Adrenal gland (tissue), 12 donors: ENCODE data around the gene FKBP2. TPM values are rescaled to one million over a fixed set of nuclear protein-coding genes. Genes with fewer than 3 reads are reported as not detected.

ENCODE experiments used
- DNase-seq, 7 donors: peaks; one replicate each; pipeline ENCODE4 v3.0.0-alpha.2; 2019 to 2020
- H3K27ac ChIP-seq, 5 donors: fragments of 200-600 bp; sonication (generic) in 4 of 5; 1 replicate in 3 of 5; 2 replicates in 2 of 5; pipeline versions ENCODE4 v1.5.1 to v1.8.0; 2016 to 2020; ENCODE audit warnings: mild to moderate bottlenecking in 1 of 5
- H3K27me3 ChIP-seq: fragments of 200-600 bp; 2 replicates; pipeline ENCODE4 v1.8.0; 2021
- H3K36me3 ChIP-seq, 2 donors: fragments of 200-600 bp; replicated peaks in 1 of 2; 1 replicate in 1 of 2; 2 replicates in 1 of 2; pipeline versions ENCODE4 v1.5.1 to v1.8.0; 2018 to 2022
- H3K4me1 ChIP-seq, 2 donors: fragments of 200-600 bp; replicated peaks in 1 of 2; 1 replicate in 1 of 2; 2 replicates in 1 of 2; pipeline versions ENCODE4 v1.5.1 to v1.8.0; 2018 to 2021
- H3K4me3 ChIP-seq, 4 donors: fragments of 200-600 bp; sonication (generic) in 3 of 4; one replicate each; pipeline ENCODE4 v1.5.1; 2016 to 2018
- H3K9me3 ChIP-seq, 3 donors: fragments of 200-600 bp; sonication (generic) in 1 of 3; replicated peaks in 1 of 3; 1 replicate in 2 of 3; 2 replicates in 1 of 3; pipeline versions ENCODE4 v1.5.1 to v1.8.0; 2016 to 2021
- CTCF ChIP-seq, 6 experiments: fragments of 450-650 bp in 4 of 6; fragments of 200-600 bp in 2 of 6; sonication (generic) in 1 of 6; IDR thresholded peaks; 1 replicate in 5 of 6; 2 replicates in 1 of 6; pipeline versions ENCODE4 v1.5.1 to v1.8.0; 2016 to 2021; ENCODE audit warnings: antibody characterized with exemption in 6 of 6, mild to moderate bottlenecking in 2 of 6, moderate library complexity in 1 of 6
- POLR2A ChIP-seq, 2 donors: fragments of 450-650 bp; IDR thresholded peaks; one replicate each; pipeline ENCODE4 v1.6.1; 2017; ENCODE audit warnings: antibody characterized with exemption in 2 of 2, mild to moderate bottlenecking in 2 of 2, moderate library complexity in 1 of 2
- WGBS, 4 donors: extraction: QIAGEN DNeasy Blood & Tissue Kit in 2 of 4; methylation state at CpG; one replicate each; pipeline versions ENCODE4 v1.1.5 to v1.1.7; 2013 to 2017; 5-methylcytosine and 5-hydroxymethylcytosine counted together
- intact Hi-C, 2 donors: fragments of 100-400 bp; cut with DNase I; formaldehyde crosslinking; loops; one replicate each; pipeline versions ENCODE4 v1.14.1 to v1.15.0; 2022 to 2023
- polyA plus RNA-seq, 3 donors: library from polyadenylated mRNA; stranded (reverse); fragments of 200-250 nt in 2 of 3; fragments of 350-450 nt in 1 of 3; fragmentation: Illumina TruSeq in 1 of 3; extraction: RNeasy Lipid Tissue Mini Kit (QIAGEN cat#74804) in 1 of 3; gene quantifications; one replicate each; pipeline ENCODE4 v1.2.3, GENCODE V29; 2013 to 2014
- total RNA-seq, 9 donors: library from RNA; depleted of rRNA in 4 of 9; stranded (reverse); fragments of >200 nt in 4 of 9; fragments of 120-200 nt in 1 of 9; fragmentation: NEBNext Ultra II Directional in 1 of 9; extraction: Animal tissue kit (Norgen Biotek cat#: 25700) in 1 of 9; gene quantifications; one replicate each; pipeline versions ENCODE4 v1.1.0 to v1.2.4, GENCODE V29; 2013 to 2023
- donor health status: healthy with polysubstance abuse.
- donor health status: Bipolar disorder and iron deficiency.
- donor health status: DM: yes; HTN: yes; CAD: no.
- donor health status: DM: no; HTN: no; CAD: no.
- donor health status: DM: no; HTN: no; CAD: no.
- donor health status: DM: yes; HTN: yes; CAD: no.

FKBP2 gene
- total and polyA plus RNA-seq, 12 donors, result 76.1 to 812 (median 106) TPM

GRCh38 chr11:64230985-64231365 lies 9.9 kb upstream of the FKBP2 start:
- TF ChIP-seq POLR2A (IDR thresholded peaks at IDR 0.05), result no peak
- TF ChIP-seq CTCF (IDR thresholded peaks at IDR 0.05), result no peak
- Histone ChIP-seq H3K9me3 (no peaks in the 10 kb centered on the region), H3K4me1 (peaks cover 16 to 52% of the 10 kb centered on the region in 2 donors), H3K27ac (peak overlapping the region; percentile 19 to 96 (median 91)), H3K4me3 (peak overlapping the region in 3 of 4 donors; percentile 7 to 81 (median 70)), H3K36me3 (no peaks in the 10 kb centered on the region), H3K27me3 (no peaks in the 10 kb centered on the region)
- intact Hi-C loops, result no loop called here
- WGBS, 4 donors, result 5 to 14% (median 6%) methylated on average over 5 to 8 of the region's 8 CpGs
- peak in 1 of 7 donors; percentile 18 for DNase-seq

- H3K4me1 ChIP-seq, result peaks cover 15 to 49% of the 10 kb centered on the region in 2 donors
- H3K4me3 ChIP-seq, result no peak overlapping the region
- intact Hi-C loops, result no loop called here
- no peak for DNase-seq
- TF ChIP-seq CTCF (IDR thresholded peaks at IDR 0.05) (no peak), POLR2A (IDR thresholded peaks at IDR 0.05) (no peak)
- peak overlapping the region in 1 of 5 donors; percentile 94 for H3K27ac ChIP-seq
- H3K9me3 ChIP-seq, result no peaks in the 10 kb centered on the region
- no peaks in the 10 kb centered on the region for H3K36me3 ChIP-seq
- no peaks in the 10 kb centered on the region for H3K27me3 ChIP-seq
- WGBS, 4 donors, result 86 to 88% (median 87%) methylated on average over 7 of the region's 7 CpGs
Observed at GRCh38 chr11:64231546-64231945, 9.3 kb upstream of the FKBP2 start.

DNA sequence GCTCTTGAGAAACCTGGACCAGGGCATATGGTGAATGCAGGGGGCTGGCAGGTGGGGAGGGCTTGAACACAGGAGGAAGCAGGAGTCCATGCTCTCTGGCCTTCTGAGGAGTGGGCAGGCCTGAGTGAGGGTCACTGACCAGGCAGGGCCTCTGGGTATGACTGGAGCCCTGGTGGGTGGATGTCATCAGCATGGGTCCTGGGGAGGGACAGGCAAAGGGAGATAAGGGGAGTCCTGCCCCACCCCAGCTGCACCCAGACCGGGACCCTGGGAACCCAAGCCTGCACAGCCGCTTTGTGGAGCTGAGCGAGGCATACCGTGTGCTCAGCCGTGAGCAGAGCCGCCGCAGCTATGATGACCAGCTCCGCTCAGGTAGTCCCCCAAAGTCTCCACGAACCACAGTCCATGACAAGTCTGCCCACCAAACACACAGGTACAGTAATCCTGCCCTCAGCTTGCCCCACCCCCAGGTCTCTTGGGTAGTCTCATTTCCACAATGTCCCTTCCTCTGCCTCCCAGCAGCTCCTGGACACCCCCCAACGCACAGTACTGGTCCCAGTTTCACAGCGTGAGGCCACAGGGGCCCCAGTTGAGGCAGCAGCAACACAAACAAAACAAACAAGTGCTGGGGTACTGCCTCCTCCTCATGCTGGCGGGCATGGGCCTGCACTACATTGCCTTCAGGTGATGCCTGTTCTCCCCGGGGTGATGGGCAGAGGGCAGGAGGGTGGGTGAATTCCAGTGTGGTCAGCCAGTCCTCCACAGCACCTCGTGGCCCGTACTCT lies 8.5 kb upstream of the FKBP2 start:
- DNase-seq, result peak in 4 of 7 donors; percentile 20 to 31 (median 25)
- no peaks in the 10 kb centered on the region for H3K27me3 ChIP-seq
- peak overlapping the region in 1 of 5 donors; percentile 21 for H3K27ac ChIP-seq
- intact Hi-C loops, result no loop called here
- TF ChIP-seq CTCF (IDR thresholded peaks at IDR 0.05), result no peak
- no peak for TF ChIP-seq POLR2A (IDR thresholded peaks at IDR 0.05)
- H3K36me3 ChIP-seq, result peaks cover 0 to 4% of the 10 kb centered on the region in 2 donors
- H3K4me3 ChIP-seq, result no peak overlapping the region
- H3K4me1 ChIP-seq, result peaks cover 6 to 41% of the 10 kb centered on the region in 2 donors
- no peaks in the 10 kb centered on the region for H3K9me3 ChIP-seq
- 87 to 95% (median 88%) methylated on average over 8 to 15 of the region's 15 CpGs for WGBS, 4 donors

DNA sequence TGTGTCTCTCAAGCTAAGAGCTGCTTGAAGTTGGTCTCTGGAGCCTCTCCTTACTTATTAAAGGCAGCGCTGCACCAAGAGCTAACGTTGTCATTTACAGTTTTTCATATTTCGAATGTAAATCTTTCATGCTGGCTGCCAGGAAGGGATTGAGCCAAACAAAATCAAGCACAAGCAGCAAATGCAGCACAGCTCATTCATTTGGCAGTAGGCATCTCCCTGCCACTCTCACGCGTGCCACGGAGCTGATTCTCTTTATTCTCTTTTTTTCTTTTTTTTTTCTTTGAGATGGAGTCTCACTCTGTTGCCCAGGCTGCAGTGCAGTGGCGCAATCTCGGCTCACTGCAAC lies 8.0 kb upstream of the FKBP2 start:
- Histone ChIP-seq H3K4me1 (peaks cover 5 to 35% of the 10 kb centered on the region in 2 donors), H3K27ac (no peak overlapping the region), H3K9me3 (no peaks in the 10 kb centered on the region), H3K36me3 (peaks cover 0 to 9% of the 10 kb centered on the region in 2 donors), H3K4me3 (no peak overlapping the region), H3K27me3 (no peaks in the 10 kb centered on the region)
- WGBS, 4 donors, result 83 to 93% (median 87%) methylated on average over 8 of the region's 8 CpGs
- no peak for TF ChIP-seq CTCF (IDR thresholded peaks at IDR 0.05)
- TF ChIP-seq POLR2A (IDR thresholded peaks at IDR 0.05), result no peak
- no peak for DNase-seq
- intact Hi-C loops, result no loop called here
